RWPE1 (cell line): ENCODE data around the gene PLCH1.

Experiments used
- CTCF ChIA-PET: fragments of 350-600 bp; sonication (Branson Sonifier 250); formaldehyde crosslinking; extraction: SDS; loops from one replicate; lab custom pipeline; 2021; lab: Yijun Ruan, JAX
- POLR2A ChIA-PET: fragments of 400-600 bp; formaldehyde crosslinking; extraction: SDS; loops from one replicate; lab custom pipeline; 2020; ENCODE audit warnings: antibody characterized with exemption; ENCODE audit not compliant: low non-redundant PET; lab: Yijun Ruan, JAX
- DNase-seq: peaks from one replicate; pipeline ENCODE4 v3.0.0; 2012; ENCODE audit warnings: low spot score
- H3K27ac ChIP-seq: fragments of 450-650 bp; 2 replicates; pipeline ENCODE4 v1.5.1; 2017
- CTCF ChIP-seq: fragments of 450-650 bp; conservative IDR thresholded peaks from 2 replicates; pipeline ENCODE4 v1.5.1; 2017; ENCODE audit warnings: low read depth, mild to moderate bottlenecking

The PLCH1 gene

DNA sequence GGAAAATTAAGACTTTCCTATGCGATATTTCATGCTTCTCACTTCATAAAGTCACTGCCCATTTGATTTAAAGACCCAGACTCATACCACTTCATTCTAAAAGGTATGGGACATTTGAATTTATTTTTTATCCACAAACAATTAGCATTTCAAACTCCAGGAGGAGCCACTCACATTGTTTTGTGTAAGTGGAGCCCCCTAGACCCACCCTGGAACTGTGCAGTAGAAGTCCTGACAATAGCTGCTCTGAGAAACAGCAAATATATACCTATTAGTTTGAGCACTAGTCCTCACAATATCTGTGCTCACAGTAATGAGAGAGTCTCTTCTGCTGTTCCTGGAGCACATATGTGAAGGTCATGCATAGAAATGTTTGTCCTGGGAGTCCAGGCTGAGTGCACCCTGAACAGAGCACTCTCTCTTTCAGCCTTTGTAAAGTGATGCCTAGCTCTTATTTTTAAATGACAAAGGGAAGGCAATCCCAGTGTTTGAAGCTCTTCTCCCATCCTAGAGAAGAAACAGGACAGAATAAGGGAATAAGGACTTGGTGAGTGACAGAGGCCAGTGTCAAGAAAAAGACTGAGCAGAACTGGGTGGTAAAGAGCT is 323.9 kb downstream of the PLCH1 start:
- ChIA-PET POLR2A (no interaction called here), CTCF (no interaction called here)
- H3K27ac ChIP-seq: no peak overlapping the region
- TF ChIP-seq CTCF: no peak
- DNase-seq: no peak

- H3K27ac ChIP-seq: no peak overlapping the region
- DNase-seq: no peak
- TF ChIP-seq CTCF: no peak
- ChIA-PET CTCF (no interaction called here), POLR2A (no interaction called here)
These were observed 324.5 kb downstream of the PLCH1 start for GRCh38 chr3:155420406-155420805.

DNA sequence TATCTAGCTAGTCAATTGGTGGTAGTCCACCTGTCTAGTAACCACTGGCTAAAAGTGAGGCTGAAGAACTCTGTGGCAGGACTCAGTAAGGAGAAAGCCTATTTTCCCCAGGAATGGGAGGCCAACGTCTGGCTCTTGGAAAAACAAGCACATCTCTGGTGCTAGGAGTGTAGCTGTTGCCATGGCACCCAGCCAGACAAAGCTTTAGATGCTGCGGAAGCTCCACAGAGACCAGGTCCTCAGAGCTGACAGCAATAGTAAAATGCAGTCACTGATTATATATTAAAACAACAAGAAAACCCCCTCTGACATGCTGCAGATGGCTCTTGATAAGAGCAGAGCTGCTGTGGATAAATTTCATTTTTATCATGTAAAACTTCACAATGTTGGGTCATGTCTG is 326.5 kb downstream of the PLCH1 start:
- TF ChIP-seq CTCF: no peak
- H3K27ac ChIP-seq: no peak overlapping the region
- ChIA-PET POLR2A (no interaction called here), CTCF (interaction anchor here (1.0 kb wide), 1 partner anchor 284 kb away, joined by 3 read pairs; no protein-coding TSS in a partner anchor)
- no peak for DNase-seq

DNA sequence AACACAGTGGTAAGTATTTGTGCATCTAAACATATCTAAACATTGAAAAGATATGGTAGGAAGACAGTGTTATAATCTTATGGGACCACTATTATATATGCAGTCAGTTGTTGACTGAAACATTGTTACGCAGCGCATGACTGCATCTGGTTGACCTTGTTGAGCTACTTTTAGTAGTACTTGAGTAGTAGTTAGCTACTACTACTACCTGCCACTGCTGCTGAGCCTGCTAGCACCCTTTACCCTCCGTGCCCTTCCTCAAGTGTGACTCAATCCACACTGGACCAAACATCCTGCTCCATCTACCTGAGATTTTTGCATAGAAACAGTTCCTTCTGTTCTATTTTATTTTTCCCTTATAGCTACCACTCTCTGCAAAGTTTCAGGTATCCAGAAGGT is 327.8 kb downstream of the PLCH1 start:
- H3K27ac ChIP-seq: no peak overlapping the region

DNA sequence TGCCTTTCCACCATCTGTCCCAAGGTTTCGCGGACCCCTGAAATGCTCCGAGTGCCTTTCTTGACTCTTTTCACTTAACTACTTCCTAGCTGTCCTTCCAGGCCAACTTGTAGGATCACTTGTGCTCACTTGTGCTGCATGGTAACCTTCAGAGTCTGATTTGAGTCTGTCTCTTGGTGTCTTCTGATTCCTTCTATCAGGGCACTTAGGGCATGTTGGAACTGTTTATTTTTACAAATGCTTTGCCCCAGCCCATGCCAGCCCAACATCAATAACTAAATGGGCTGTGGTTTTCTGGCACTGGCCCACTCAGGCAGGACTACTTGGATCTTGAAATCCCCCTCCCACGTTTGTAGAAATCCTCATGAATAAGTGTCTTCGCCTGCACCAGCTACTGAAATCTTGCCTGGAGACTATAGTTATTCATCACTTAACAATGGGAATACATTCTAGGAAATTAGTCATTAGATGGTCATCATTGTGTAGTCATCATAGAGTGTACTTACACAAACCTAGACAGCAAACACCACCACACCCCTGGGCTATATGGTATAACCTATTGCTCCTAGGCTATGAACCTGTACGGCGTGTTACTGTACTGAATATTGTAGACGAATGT is 328.3 kb downstream of the PLCH1 start:
- ChIA-PET CTCF (no interaction called here), POLR2A (no interaction called here)
- no peak for TF ChIP-seq CTCF
- H3K27ac ChIP-seq: no peak overlapping the region
- DNase-seq: peak; percentile 60

More for the DNA sequence above, 327.8 kb downstream of the PLCH1 start:
- DNase-seq: no peak
- ChIA-PET POLR2A (no interaction called here), CTCF (no interaction called here)
- no peak for TF ChIP-seq CTCF

DNA sequence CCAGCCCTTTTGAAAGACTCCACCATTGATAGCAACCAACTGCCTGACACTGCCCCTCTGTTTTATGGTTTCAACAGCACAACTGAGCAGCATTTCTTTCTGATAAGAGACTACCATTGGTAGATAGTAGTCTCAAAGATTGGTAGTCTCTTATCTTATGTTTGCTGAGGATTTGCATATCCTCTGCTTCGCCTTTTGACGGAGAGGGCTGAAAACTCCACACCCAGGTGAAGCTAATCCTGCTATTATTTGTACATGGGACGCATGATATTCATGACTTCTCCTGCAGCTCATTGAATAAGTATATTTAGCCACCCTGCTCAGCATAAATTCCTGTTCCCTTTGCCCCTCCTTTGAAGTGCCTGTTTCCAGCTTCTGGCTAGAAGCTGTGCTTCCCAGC is 332.0 kb downstream of the PLCH1 start:
- no peak for TF ChIP-seq CTCF
- no peak for DNase-seq
- H3K27ac ChIP-seq: no peak overlapping the region
- ChIA-PET POLR2A (no interaction called here), CTCF (no interaction called here)
